Chondrocyte (in vitro differentiated cells): ENCODE data around the gene BTLA. TPM values are rescaled to one million over a fixed set of nuclear protein-coding genes. Genes with fewer than 3 reads are reported as not detected.

Experiments
- DNase-seq: peaks from one replicate; pipeline ENCODE4 v3.0.0; 2021; ENCODE audit warnings: mixed read lengths, low spot score
- H3K27ac Mint-ChIP-seq: one replicate; pipeline ENCODE4 v1.8.0; 2021; ENCODE audit warnings: mild to moderate bottlenecking, moderate library complexity, mixed read lengths; ENCODE audit not compliant: unreplicated experiment
- H3K27me3 Mint-ChIP-seq: 2 replicates; pipeline ENCODE4 v1.8.0; 2021; ENCODE audit warnings: low read depth, mixed read lengths
- H3K36me3 Mint-ChIP-seq: 2 replicates; pipeline ENCODE4 v1.8.0; 2021; ENCODE audit warnings: low read depth, mixed read lengths
- H3K4me1 Mint-ChIP-seq: 2 replicates; pipeline ENCODE4 v1.8.0; 2021; ENCODE audit warnings: low read depth, mild to moderate bottlenecking, mixed read lengths
- H3K4me3 Mint-ChIP-seq: one replicate; pipeline ENCODE4 v1.8.0; 2021; ENCODE audit warnings: mild to moderate bottlenecking, moderate library complexity, mixed read lengths; ENCODE audit not compliant: unreplicated experiment
- H3K9me3 Mint-ChIP-seq: 2 replicates; pipeline ENCODE4 v1.8.0; 2021; ENCODE audit warnings: low read depth, mixed read lengths
- CTCF ChIP-seq: fragments of 200-600 bp; sonication (generic); IDR thresholded peaks from 2 replicates; pipeline ENCODE4 v1.5.0; 2021; ENCODE audit warnings: antibody characterized with exemption, mild to moderate bottlenecking, moderate library complexity
- total RNA-seq: library from RNA; stranded (reverse); gene quantifications from 3 replicates; pipeline ENCODE4 v1.2.1, GENCODE V29; 2021

The BTLA gene
- total RNA-seq, 1 donor from 2014 or later, result 0.42 TPM

DNA sequence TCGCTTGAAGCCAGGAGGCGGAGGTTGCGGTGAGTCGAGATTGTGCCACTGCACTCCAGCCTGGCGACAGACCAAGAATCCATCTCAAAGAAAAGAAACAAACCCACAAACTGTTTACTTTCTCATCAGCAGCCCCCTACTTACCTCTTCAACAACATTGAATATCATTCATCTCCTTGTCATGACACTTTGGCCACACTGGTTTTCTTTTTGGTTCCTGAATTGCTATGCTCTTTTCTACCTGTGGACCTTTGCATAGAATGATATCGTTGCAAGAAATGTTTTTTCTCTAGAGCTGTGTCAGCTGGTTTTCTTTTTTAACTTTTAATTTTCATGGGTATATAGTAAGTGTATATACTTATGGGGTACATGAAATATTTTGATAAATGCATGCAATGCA, 83.9 kb downstream of the BTLA start:
- Mint-ChIP-seq H3K36me3 (no peaks in the 10 kb centered on the region), H3K9me3 (no peaks in the 10 kb centered on the region), H3K27me3 (no peaks in the 10 kb centered on the region), H3K27ac (no peak overlapping the region), H3K4me1 (peaks cover 9% of the 10 kb centered on the region), H3K4me3 (no peak overlapping the region)
- no peak for TF ChIP-seq CTCF
- DNase-seq, result no peak

Other genes starting within 250 kb of the BTLA start
- 0.07 TPM in 1 of 3 replicates, not detected in the others for gene SLC9C1, start 205.3 kb downstream of the BTLA start, total RNA-seq
- 1.7 to 1.8 TPM in 2 of 3 replicates, not detected in the other for gene CD200, start 166.3 kb downstream of the BTLA start, total RNA-seq
- gene ATG3, start 62.5 kb upstream of the BTLA start, total RNA-seq, result 41.2 to 48.7 TPM (median 42.7 TPM) in 3 replicates
- 39.8 to 46.4 TPM (median 45.8 TPM) in 3 replicates for gene SLC35A5, start 62.6 kb upstream of the BTLA start, total RNA-seq
- 1,151 to 1,607 TPM (median 1,574 TPM) in 3 replicates for gene CCDC80, start 141.7 kb upstream of the BTLA start, total RNA-seq